K562 (cell line): Measurements from ENCODE around the gene OCA2. TPM values are rescaled to one million over a fixed set of nuclear protein-coding genes. Genes with fewer than 3 reads are reported as not detected.

Experiments used
- ATAC-seq: fragments of 200-7000 bp; cut with Tn5 transposase; 3 replicates; pipeline ENCODE4 v1.9.1; 2020; ENCODE audit warnings: moderate library complexity
- BruUV-seq: library from RNA; stranded (reverse); fragments of 400-500 nt; replicated peaks from 2 replicates; lab custom pipeline; 2021; lab: Mats Ljungman, UMichigan
- CTCF ChIA-PET: fragments of 300-600 bp; formaldehyde crosslinking; extraction: SDS; loops from one replicate; lab custom pipeline; 2021; ENCODE audit warnings: low intra/inter-chr PET ratio; lab: Yijun Ruan, JAX
- POLR2A ChIA-PET: fragments of 300-600, 350-650 bp; sonication (Branson Sonifier 250); formaldehyde crosslinking; extraction: SDS; loops from one replicate; lab custom pipeline; 2021; ENCODE audit warnings: antibody characterized with exemption, inconsistent platforms; lab: Yijun Ruan, JAX
- DNase-seq, 4 experiments: peaks; one replicate each; pipeline versions ENCODE4 v3.0.0 to v3.0.0-alpha.2; 2011 to 2018; ENCODE audit warnings: low spot score in 3 of 4, mixed read lengths in 3 of 4; ENCODE audit errors: extremely low read depth in 1 of 4
- FAIRE-seq: peaks from 2 replicates; lab custom pipeline; 2011; peaks lifted over from hg19 to GRCh38; lab: Jason Lieb, UNC
- H2AFZ ChIP-seq: 2 replicates; pipeline ENCODE4 v1.6.0; 2011; ENCODE audit warnings: low read depth, low read length, control low read depth, inconsistent platforms
- H3K27ac ChIP-seq: fragments of 200-600 bp; 3 replicates; pipeline ENCODE4 v1.8.0; 2011; ENCODE audit warnings: low read depth, mild to moderate bottlenecking, control low read depth, inconsistent platforms, low read length, moderate library complexity, mixed read lengths; ENCODE audit errors: extremely low read depth
- H3K27me3 ChIP-seq, 2 experiments: fragments of 300-600 bp in 1 of 2; 2 replicates in 1 of 2; 3 replicates in 1 of 2; pipeline versions ENCODE4 v1.6.0 to v1.8.0; 2011; ENCODE audit warnings: inconsistent platforms in 2 of 2, low read length in 2 of 2, mild to moderate bottlenecking in 1 of 2, mixed read lengths in 1 of 2, moderate library complexity in 1 of 2; ENCODE audit not compliant: control insufficient read depth in 2 of 2, insufficient read depth in 2 of 2
- H3K36me3 ChIP-seq: fragments of 300-600 bp; 3 replicates; pipeline ENCODE4 v1.8.0; 2011; ENCODE audit warnings: mild to moderate bottlenecking, low read length, inconsistent platforms; ENCODE audit not compliant: control insufficient read depth, insufficient read depth
- H3K4me1 ChIP-seq, 2 experiments: fragments of 200-600 bp in 1 of 2; replicated peaks in 1 of 2; 2 replicates in 1 of 2; 3 replicates in 1 of 2; pipeline versions ENCODE4 v1.5.1 to v1.8.0; 2011; ENCODE audit warnings: inconsistent platforms in 2 of 2, low read length in 2 of 2, mild to moderate bottlenecking in 1 of 2, mixed read lengths in 1 of 2, moderate library complexity in 1 of 2; ENCODE audit not compliant: control insufficient read depth in 2 of 2, insufficient read depth in 2 of 2
- H3K4me2 ChIP-seq: 2 replicates; pipeline ENCODE4 v1.6.1; 2011; ENCODE audit warnings: low read length, control low read depth, inconsistent platforms, mixed read lengths; ENCODE audit not compliant: insufficient read depth
- H3K4me3 ChIP-seq: fragments of 200-600 bp; sonication (generic), shearing (Covaris generic); 2 replicates; pipeline ENCODE4 v1.5.1; 2016; ENCODE audit warnings: control low read depth, inconsistent platforms
- H3K79me2 ChIP-seq: fragments of 200-600 bp; 3 replicates; pipeline ENCODE4 v1.8.0; 2011; ENCODE audit warnings: low read length, inconsistent platforms; ENCODE audit not compliant: control insufficient read depth, insufficient read depth
- H3K9ac ChIP-seq, 2 experiments: 2 replicates each; pipeline versions ENCODE4 v1.6.0 to v1.6.1; 2011; ENCODE audit warnings: low read depth in 2 of 2, low read length in 2 of 2, control low read depth in 1 of 2, inconsistent platforms in 1 of 2, mild to moderate bottlenecking in 1 of 2, mixed read lengths in 1 of 2; ENCODE audit not compliant: insufficient read depth in 1 of 2
- H3K9me1 ChIP-seq: one replicate; pipeline ENCODE4 v1.6.0; 2011; ENCODE audit warnings: inconsistent platforms, mild to moderate bottlenecking, low read length, moderate library complexity; ENCODE audit not compliant: control insufficient read depth, insufficient read depth
- H3K9me3 ChIP-seq: replicated peaks from 2 replicates; pipeline ENCODE4 v1.5.1; 2011; ENCODE audit warnings: low read depth, low read length, inconsistent platforms; ENCODE audit not compliant: control insufficient read depth, insufficient read depth
- H4K20me1 ChIP-seq: replicated peaks from 2 replicates; pipeline ENCODE4 v1.6.1; 2011; ENCODE audit warnings: low read length, inconsistent platforms, mixed read lengths; ENCODE audit not compliant: control insufficient read depth, insufficient read depth
- ARID1B ChIP-seq: fragments of 450-650 bp; IDR thresholded peaks from 2 replicates; pipeline ENCODE4 v1.6.1; 2016; ENCODE audit warnings: antibody characterized with exemption, mild to moderate bottlenecking, inconsistent platforms
- CGGBP1 ChIP-seq: fragments of 250-450 bp; sonication (Bioruptor Pico); IDR thresholded peaks from 2 replicates; pipeline ENCODE4 v1.9.0; 2021; ENCODE audit warnings: mild to moderate bottlenecking
- CREB1 ChIP-seq, 2 experiments: sonication (generic) in 1 of 2; formaldehyde crosslinking in 1 of 2; IDR thresholded peaks; 2 replicates each; pipeline versions ENCODE4 v1.6.1 to v1.8.0; 2012 to 2022; ENCODE audit warnings: inconsistent platforms in 1 of 2, mild to moderate bottlenecking in 1 of 2, missing genetic modification reagents in 1 of 2, moderate library complexity in 1 of 2
- HLTF ChIP-seq: fragments of 450-650 bp; IDR thresholded peaks from 2 replicates; pipeline ENCODE4 v1.6.1; 2016
- HNRNPL ChIP-seq: fragments of 200-400 bp; formaldehyde crosslinking; IDR thresholded peaks from 2 replicates; pipeline ENCODE4 v1.6.1; 2017; ENCODE audit warnings: low read depth, mild to moderate bottlenecking, low read length
- KLF6 ChIP-seq: fragments of 250-450 bp; sonication (Bioruptor Pico); IDR thresholded peaks from 2 replicates; pipeline ENCODE4 v1.4.0; 2020; ENCODE audit warnings: mild to moderate bottlenecking, moderate library complexity, borderline replicate concordance
- MBD2 ChIP-seq: sonication (generic); IDR thresholded peaks from 2 replicates; pipeline ENCODE4 v1.6.1; 2016; ENCODE audit warnings: low read depth, borderline replicate concordance
- MTA2 ChIP-seq: fragments of 450-650 bp; IDR thresholded peaks from 2 replicates; pipeline ENCODE4 v1.6.1; 2016; ENCODE audit warnings: low read depth
- NCOA6 ChIP-seq: fragments of 450-650 bp; IDR thresholded peaks from 2 replicates; pipeline ENCODE4 v1.6.1; 2017; ENCODE audit warnings: mild to moderate bottlenecking
- PATZ1 ChIP-seq: fragments of 250-450 bp; sonication (Bioruptor Pico); IDR thresholded peaks from 2 replicates; pipeline ENCODE4 v1.5.0; 2020; ENCODE audit warnings: mild to moderate bottlenecking, borderline replicate concordance
- PBX2 ChIP-seq, 2 experiments: IDR thresholded peaks in 1 of 2; conservative IDR thresholded peaks in 1 of 2; 2 replicates each; pipeline ENCODE4 v1.6.1; 2016; ENCODE audit warnings: low read depth in 2 of 2, mild to moderate bottlenecking in 1 of 2, missing compliant biosample characterization in 1 of 2, missing genetic modification characterization in 1 of 2, moderate library complexity in 1 of 2
- RFX5 ChIP-seq: IDR thresholded peaks from 2 replicates; pipeline ENCODE4 v1.6.1; 2011; ENCODE audit warnings: low read depth, mild to moderate bottlenecking, improper control_type of control experiment, low read length
- ZBTB1 ChIP-seq: sonication (generic); formaldehyde crosslinking; IDR thresholded peaks from 2 replicates; pipeline ENCODE4 v1.8.1; 2023; ENCODE audit warnings: missing genetic modification reagents, low read depth, mild to moderate bottlenecking, borderline replicate concordance
- ZEB2 ChIP-seq: fragments of 450-650 bp; IDR thresholded peaks from 2 replicates; pipeline ENCODE4 v1.6.1; 2016
- ZFP36 ChIP-seq: fragments of 150-350 bp; IDR thresholded peaks from 2 replicates; pipeline ENCODE4 v1.6.1; 2018; ENCODE audit warnings: low read length, low read depth; ENCODE audit not compliant: partially characterized antibody
- ZNF239 ChIP-seq: fragments of 250-450 bp; sonication (Bioruptor Pico); IDR thresholded peaks from 2 replicates; pipeline ENCODE4 v1.4.0; 2020; ENCODE audit warnings: mild to moderate bottlenecking
- ZNF324 ChIP-seq: fragments of 250-450 bp; sonication (Bioruptor Pico); IDR thresholded peaks from 2 replicates; pipeline ENCODE4 v1.4.0; 2020; ENCODE audit warnings: mild to moderate bottlenecking
- ZNF699 ChIP-seq: fragments of 250-450 bp; sonication (Bioruptor Pico); IDR thresholded peaks from 2 replicates; pipeline ENCODE4 v1.8.0; 2021; ENCODE audit warnings: mild to moderate bottlenecking, moderate library complexity; ENCODE audit not compliant: insufficient replicate concordance
- WGBS: fragments of 100-300 bp; shearing (Covaris generic); methylation state at CpG from one replicate; pipeline ENCODE4 v1.1.6; 2016; ENCODE audit warnings: low coverage, mixed read lengths; ENCODE audit not compliant: insufficient coverage; ENCODE audit errors: missing lambda C conversion rate; 5-methylcytosine and 5-hydroxymethylcytosine counted together
- in situ Hi-C: fragments of 300-500 bp; cut with MboI; formaldehyde crosslinking; loops from 4 replicates; pipeline ENCODE4 v1.15.0; 2018; ENCODE audit warnings: inconsistent platforms, mixed read lengths
- intact Hi-C: fragments of 100-400 bp; cut with micrococcal nuclease; formaldehyde crosslinking; loops from 2 replicates; pipeline ENCODE4 v1.14.2; 2022
- polyA plus RNA-seq, 8 experiments: library from polyadenylated mRNA; depleted of rRNA in 4 of 8; stranded (reverse) in 5 of 8; unstranded in 3 of 8; fragments of >200 nt; fragmentation: Nextera tagmentation in 2 of 8; fragmentation: Illumina TruSeq in 1 of 8; extraction: Ambion mirVana in 2 of 8; extraction: Trizol in 1 of 8; gene quantifications; 2 replicates each; pipeline versions ENCODE4 v1.2.1 to v1.2.3, GENCODE V29; 2011 to 2014; ENCODE audit warnings: inconsistent platforms in 1 of 8, missing spikeins in 1 of 8
- total RNA-seq, 7 experiments: library from RNA; depleted of rRNA in 6 of 7; stranded (reverse); fragments of >200 nt in 6 of 7; fragmentation: Illumina TruSeq in 2 of 7; extraction: Trizol in 2 of 7; gene quantifications; 2 replicates each; pipeline versions ENCODE4 v1.2.1 to v1.2.3, GENCODE V29; 2011 to 2021; ENCODE audit warnings: low replicate concordance in 1 of 7

The OCA2 gene
- total and polyA plus RNA-seq, 9 of the 15 experiments (the other 6 are each of a cell fraction or from before 2014, with no cell fraction given), result 0.07 to 0.59 (median 0.17) TPM; not detected in 1

GRCh38 chr15:28114721-28115622, 15.9 kb upstream of the OCA2 start:
- ChIA-PET CTCF (no interaction called here), POLR2A (interaction anchor here (1.6 kb wide), 1 partner anchor 12 kb away, joined by 4 read pairs; no protein-coding TSS in a partner anchor)
- no peak overlapping the region for H3K4me3 ChIP-seq
- FAIRE-seq, result no peak
- no peak for DNase-seq
- H3K4me1 ChIP-seq, result peaks cover 0 to 7% of the 10 kb centered on the region in 2 experiments; a peak in 1 of 5 replicates
- H3K9ac ChIP-seq, result no peak overlapping the region
- H3K27me3 ChIP-seq, result no peaks in the 10 kb centered on the region
- H3K79me2 ChIP-seq, result no peaks in the 10 kb centered on the region
- intact Hi-C loops (no loop called here), in situ Hi-C loops (no loop called here)
- H3K27ac ChIP-seq, result no peak overlapping the region
- peaks cover 84% of the 10 kb centered on the region for H3K36me3 ChIP-seq
- H3K9me3 ChIP-seq, result no peaks in the 10 kb centered on the region
- no peak overlapping the region for H3K4me2 ChIP-seq
- no peak for ATAC-seq
- 95% methylated on average over 20 of the region's 23 CpGs for WGBS
- no peaks in the 10 kb centered on the region; the same call in 1 of the 2 replicates for H4K20me1 ChIP-seq
- H3K9me1 ChIP-seq, result no peaks in the 10 kb centered on the region
- no TSS peak for BruUV-seq
- no peak overlapping the region for H2AFZ ChIP-seq
- TF ChIP-seq ZNF239 (CRISPR knock-in tag), result no peak
- no peak for TF ChIP-seq RFX5
- no peak for TF ChIP-seq CREB1 (IDR thresholded peaks at IDR 0.05)
- TF ChIP-seq CREB1 (CRISPR knock-in tag; IDR thresholded peaks at IDR 0.05), result no peak
- TF ChIP-seq CGGBP1 (CRISPR knock-in tag), result no peak
- TF ChIP-seq PBX2 (CRISPR knock-in tag; IDR thresholded peaks at IDR 0.05; ENCODE audit: low read depth), result no peak
- no peak for TF ChIP-seq PBX2 (tag; conservative IDR thresholded peaks at IDR 0.05; ENCODE audit: low read depth)
- no peak for TF ChIP-seq NCOA6
- TF ChIP-seq HLTF, result no peak
- TF ChIP-seq PATZ1 (CRISPR knock-in tag), result no peak
- no peak for TF ChIP-seq ZFP36
- TF ChIP-seq ZNF699 (CRISPR knock-in tag), result no peak
- no peak for TF ChIP-seq KLF6 (CRISPR knock-in tag)
- TF ChIP-seq HNRNPL, result no peak
- no peak for TF ChIP-seq ZBTB1 (CRISPR knock-in tag)
- no peak for TF ChIP-seq ZEB2
- no peak for TF ChIP-seq MBD2
- TF ChIP-seq ZNF324 (CRISPR knock-in tag), result no peak
- no peak for TF ChIP-seq MTA2
- no peak for TF ChIP-seq ARID1B
